NCI-H2081 treated with DMSO at 0.1 percent for 48 hours (cell line): Measurements from ENCODE around the gene SDC3.

Experiments used
- DNase-seq: peaks from one replicate; lab custom pipeline; 2025; lab: John Stamatoyannopoulos, UW

SDC3 gene

DNA sequence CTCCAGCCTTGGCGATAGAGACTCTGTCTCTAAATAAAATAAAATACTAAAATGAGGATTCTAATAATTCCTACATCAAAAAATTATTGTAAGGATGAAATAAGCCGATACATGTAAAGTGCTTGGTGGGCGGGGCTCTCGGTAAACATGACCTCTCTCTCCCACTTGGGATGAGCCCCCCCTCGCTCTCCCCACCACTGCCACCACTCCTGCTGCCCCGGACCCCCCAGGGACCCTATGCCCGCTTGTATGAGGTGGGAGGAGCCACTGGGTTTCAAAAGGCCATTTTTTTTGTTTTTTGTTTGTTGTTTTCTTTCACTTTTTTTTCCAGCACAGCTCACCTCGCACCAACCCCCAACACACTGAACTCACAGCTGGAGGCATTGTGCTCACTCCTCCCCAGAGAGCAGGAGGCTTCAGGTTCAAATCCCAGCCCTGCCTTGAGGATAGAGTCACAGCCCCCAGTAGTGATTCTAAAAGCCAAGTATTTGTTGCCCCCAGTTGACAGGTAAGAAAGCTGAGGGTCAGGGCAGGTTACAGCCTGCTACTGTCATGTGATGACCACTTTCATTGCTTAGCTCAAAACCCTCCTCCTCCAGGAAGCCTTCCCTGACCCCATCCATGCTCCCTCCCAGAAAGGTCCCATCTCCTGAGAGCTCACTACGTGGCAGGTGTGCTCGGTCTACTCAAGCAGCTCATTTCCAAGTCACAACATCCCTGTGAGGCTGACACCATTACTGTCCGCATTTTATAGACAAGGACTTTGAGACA is 4.2 kb downstream of the SDC3 start:
- no peak for DNase-seq

DNA sequence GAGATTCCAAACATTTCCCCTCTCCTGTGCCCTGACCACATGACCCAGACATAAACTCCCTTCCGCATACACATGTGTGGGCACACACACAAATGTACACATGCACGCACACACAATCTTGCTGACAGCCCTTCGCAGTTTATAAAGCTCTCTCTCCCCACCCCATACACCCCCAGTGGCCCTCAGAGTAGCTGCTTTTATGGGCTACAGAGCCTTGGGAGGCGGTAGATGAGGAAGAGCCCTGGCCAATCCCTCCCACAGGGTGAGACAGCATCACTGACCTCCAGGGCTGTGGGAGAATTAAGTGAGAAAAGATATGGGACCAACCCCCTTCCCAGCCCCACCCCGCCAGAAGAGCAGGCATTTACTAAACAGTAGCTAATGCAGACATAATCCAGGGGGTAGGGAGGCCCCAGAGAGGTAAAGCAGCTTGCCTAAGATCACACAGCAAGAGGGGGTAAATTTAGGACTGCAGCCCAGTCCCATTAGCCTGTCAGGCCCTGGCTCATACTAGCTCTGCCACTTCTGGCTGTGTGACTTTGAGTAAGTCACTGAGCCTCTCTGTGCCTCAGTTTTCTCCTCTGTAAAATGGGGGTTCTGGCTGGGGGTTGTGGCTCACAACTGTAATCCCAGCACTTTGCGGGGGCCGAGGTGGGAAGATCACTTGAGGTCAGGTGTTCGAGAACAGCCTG is 5.1 kb downstream of the SDC3 start:
- no peak for DNase-seq

DNA sequence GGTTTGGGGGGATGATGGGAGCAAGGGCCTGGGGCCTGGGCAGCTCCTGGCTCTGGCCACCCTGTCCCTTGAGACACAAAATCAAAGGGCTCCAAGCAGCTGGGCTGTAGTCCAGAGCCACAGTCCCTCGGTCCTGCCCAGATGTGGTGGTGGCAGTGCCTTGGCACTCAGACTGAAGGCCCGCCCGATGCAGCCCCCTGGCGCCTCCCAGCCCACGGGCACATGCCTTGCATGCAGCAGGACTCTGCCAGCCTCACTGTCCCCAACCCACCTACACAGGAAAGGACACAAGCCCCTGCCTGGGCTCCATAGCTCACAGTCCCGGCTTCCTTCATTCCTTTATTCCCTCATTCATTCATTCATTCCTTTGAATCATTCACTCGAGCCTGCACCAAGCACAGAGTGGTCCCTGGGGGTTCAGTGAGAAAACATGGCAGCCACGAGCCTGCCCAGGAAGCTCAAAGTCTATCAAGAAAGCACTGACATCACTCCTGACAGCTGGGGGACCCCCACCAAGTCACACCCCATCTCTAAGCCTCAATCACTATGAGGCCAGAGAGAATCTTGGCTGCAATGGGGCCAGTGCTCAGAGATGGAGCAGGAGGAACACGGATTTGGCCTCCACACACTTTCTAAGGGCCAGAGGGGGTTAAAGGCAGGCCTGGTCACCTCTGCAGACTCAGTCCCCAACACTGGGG is 5.8 kb downstream of the SDC3 start:
- DNase-seq, result no peak

DNA sequence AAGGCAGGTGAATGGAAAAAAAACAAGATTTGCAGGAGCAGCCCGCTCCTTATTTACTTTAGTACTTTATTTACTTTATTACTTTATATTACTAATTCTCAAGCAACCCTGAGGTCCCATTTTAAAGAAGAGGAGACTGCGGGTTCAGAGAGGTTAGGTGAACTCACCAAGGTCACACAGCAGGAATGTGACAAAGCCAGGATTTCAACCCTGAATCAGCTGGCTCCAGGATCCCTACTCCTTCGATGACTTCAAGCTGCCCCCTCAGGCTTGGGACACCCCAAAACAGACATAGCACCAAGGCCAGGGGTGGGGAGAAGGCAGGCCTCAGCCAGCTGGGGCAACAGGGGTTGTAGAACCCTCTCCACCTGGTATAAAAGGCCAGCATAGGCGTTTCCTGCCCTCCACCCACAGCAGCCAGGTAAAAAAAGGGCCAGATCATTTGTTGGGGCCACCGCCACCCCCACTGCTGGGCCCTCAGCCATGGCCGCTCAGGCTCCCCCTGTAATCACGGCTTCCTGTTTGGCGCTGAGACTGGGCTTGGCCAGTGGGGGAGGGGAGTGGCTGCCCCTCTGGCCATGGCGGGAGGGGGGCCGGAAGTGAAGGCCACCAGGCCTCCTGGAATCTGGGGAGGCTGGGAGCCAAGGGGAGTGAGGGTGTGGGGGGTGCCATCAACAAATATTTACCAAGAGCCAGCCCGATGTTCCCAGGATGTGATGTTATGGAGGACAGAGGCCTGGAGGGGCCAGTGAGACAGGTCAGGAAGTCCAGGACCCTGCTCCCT is 6.6 kb downstream of the SDC3 start:
- DNase-seq, result no peak

DNA sequence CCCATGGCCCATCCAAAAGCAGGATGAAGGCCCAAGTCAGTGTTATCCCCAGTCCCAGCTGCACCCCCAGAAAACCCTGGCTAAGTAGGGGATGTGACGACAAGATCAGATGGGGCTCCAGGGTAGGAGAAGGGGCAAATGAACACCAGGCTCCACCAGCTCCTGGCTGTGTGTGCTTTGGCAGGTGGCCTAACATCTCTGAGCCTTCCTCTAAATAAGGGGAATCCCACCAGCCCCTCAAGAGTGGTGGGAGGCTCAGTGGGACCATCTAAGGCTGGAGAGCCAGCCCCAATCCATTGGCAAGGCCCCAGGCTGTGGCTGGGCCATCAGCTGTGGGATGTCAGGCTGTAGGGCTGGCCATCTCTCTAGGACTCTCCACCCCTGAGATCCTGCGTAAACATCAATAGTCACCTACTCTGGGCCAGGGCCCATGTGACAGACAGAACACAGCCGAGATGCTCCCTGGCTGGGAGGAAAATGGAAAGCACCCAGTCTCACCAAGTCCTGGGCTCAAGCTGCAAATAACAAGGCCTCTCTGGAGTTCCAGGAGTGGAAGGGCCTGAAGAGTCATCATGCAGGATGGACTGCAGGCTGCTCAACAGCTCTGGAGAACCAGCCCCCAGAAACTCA is 7.5 kb downstream of the SDC3 start:
- no peak for DNase-seq

DNA sequence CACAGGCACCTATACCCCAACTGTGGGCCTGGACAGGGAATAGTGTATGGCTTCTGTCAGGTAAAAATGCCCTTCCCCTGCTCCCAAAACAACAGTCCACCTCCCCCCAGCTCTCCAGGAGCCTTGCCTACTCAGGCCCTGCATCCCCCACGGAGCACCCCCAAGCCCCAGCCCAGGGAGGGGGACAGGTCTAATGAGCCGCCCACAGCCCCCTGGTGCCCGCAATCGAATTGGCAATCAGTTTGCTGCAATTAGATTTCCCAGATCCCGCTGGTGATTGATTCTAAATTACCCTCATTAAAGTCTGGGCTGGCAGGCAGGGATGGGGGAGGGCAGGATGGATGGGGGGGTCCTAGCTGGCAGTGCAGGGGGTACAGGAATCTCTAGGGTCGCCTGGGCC is 8.1 kb downstream of the SDC3 start:
- DNase-seq, result no peak

DNA sequence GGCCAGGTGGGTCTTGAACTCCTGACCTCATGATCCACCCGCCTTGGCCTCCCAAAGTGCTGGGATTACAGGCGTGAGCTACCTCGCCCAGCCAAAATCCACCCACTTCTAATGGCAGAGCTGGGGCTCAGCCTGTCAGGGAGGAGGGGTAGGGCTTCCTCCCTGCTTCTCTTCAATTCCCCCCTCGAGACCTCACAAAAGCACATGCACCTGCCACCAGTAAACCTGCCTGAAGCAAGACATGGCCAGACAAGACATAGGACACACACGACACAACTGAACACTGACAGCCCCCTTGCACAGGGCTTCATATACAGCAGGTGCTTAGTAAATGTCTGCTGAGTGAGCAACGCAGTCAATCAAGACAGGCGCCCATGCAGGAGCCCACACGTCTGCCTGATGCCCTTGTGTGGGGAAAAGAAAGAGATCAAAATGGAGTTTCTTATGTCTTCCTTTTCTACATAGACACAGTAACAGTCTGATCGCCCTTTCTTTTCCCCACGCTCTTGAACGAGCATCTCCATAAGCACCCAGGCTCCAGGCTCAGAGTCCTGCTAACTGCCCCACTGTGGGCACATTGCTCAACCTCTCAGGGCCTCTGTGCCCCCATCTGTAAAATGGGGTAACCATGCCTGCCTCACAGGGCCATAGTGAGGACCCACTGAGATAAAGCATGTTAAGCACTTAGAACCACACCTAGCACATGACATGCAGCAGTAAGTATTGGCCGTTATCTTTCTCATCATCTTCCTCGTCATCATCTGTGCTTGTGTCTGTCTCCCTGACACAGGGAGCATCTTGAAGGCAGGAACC is 8.8 kb downstream of the SDC3 start:
- DNase-seq, result no peak

DNA sequence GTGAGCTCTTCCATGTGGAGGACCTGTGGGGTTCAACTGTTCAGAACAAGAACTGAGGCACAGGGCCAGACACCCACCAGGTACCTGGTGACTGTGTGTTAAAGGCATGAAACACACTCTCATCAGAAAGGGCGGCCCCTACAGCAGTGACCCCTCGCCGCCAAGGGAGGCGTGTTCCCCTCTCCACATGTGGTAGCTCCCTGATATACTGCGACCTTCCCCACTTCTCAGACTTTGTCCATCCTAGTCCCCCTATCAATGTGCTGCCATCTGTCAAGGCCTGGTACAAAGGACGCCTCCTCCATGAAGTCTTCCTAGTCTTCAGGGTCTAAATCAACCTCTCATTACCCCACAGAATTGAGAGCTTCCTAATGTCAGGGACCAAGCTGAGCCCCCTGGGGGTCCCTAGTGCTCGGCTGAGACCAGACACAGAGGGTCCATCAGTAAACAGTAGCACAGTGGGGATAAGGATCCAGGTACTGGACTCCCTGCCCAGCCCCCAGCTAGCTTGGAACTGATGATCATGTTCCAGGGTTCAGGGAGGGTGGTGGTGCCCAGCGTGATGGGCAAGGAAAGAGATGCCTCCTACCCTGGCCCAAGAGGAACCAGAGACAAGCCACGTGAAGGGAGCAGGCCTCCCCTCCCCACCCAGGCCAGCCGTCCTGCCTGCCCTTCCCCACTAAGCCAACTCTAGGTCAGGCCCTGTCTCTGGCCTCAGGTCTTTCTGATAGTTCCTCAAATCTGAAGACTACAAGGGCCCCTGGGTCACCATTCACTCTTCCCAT is 10.3 kb downstream of the SDC3 start:
- DNase-seq, result no peak

DNA sequence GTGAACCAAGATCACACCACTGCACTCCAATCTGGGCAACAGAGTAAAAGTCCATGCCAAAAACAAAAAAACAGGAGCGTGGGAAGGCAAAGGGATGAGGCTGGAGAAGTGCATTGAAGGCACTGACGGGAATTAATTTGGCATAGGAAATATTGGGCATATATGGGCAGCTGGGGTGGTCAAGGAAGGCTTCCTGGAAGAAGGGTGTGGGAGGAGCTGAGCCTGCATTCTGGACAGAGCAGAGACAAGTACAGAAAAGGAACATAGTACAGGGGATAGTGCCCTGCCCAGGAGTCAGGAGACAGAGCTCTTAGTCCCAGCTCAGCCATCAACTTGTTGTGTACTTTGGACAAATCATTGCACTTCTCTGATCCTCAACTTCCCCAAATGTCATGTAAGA is 11.7 kb downstream of the SDC3 start:
- DNase-seq, result no peak

DNA sequence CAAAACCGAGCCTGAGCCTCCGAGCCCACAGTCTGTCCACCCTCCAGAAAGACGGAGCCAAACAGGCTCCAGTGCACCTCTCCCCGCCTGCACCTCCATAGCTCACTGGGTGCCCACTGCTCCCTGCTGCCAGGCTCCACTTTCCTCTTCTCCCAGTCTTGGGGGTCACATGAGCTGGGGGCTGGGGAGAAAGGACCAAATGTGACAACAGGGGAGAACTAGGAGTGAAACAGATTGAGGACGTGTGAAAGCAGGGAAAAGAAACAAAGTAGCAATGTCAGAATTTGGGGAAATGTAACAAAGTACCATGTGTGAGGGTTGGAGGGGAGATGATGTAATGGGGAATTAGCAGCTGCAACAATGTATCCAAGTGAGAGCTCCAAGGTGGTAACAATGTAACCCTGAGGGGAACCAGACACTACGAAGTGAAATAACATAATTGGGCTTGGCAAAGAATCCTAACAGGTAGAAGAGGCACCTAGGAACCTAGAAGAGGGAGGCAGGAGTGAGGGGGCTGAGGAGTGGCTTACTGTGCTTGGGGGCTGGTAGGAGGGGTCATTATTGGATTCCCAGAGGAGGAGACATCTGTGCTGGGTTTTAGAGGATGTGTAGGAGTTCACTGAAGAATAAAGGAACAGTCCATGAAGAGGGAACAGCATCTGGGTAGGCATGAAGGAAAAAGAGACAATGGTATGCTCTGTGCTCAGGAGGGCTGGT is 12.5 kb downstream of the SDC3 start:
- DNase-seq, result no peak

DNA sequence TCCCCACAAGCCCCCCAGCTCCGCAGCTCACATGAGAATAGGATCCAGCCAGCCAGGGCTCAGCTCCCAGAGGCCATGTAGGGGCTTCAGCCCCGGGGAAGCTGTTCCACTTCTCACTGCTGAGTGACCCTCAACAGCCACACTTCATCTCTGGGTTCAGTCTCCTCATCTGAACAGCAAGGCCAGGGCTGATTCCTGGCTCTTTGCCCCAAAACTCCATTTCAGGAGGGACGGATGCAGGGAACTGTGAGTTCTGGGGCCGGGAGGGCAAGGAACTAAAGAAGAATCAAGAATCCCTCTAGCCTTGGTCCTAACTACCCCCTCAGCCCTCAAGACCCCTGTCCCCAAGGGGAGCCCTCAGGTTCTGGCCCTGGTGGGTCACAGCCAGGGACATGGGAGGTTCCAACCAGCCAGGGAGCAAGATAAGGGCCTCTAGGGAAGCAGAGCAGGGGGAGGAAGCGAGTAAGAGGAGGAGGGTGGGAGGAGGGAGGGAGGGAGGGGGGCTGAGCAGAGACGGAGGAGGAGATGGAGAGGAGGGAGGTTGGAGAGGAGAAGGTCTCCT is 13.1 kb downstream of the SDC3 start:
- no peak for DNase-seq

DNA sequence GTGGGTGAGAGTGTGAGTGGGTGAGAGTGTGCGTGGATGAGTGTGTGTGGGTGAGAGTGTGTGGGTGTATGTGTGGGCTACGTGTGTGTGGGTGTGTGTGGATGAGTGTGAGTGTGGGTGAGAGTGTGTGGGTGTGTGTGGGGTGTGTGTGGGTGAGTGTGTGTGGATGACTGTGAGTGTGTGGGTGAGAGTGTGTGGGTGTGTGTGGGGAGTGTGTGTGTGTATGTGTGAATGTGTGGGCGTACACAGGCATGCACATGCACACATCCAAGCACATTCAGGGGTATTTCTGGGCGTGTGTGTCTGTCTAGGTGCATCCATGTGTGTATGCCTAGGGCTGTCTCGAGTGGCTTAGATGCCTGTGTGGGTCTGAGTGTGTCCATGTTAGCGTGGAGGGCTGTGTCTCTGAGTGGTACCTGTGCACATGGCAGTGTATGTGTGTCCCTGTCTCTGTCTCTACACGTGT is 14.0 kb downstream of the SDC3 start:
- no peak for DNase-seq

DNA sequence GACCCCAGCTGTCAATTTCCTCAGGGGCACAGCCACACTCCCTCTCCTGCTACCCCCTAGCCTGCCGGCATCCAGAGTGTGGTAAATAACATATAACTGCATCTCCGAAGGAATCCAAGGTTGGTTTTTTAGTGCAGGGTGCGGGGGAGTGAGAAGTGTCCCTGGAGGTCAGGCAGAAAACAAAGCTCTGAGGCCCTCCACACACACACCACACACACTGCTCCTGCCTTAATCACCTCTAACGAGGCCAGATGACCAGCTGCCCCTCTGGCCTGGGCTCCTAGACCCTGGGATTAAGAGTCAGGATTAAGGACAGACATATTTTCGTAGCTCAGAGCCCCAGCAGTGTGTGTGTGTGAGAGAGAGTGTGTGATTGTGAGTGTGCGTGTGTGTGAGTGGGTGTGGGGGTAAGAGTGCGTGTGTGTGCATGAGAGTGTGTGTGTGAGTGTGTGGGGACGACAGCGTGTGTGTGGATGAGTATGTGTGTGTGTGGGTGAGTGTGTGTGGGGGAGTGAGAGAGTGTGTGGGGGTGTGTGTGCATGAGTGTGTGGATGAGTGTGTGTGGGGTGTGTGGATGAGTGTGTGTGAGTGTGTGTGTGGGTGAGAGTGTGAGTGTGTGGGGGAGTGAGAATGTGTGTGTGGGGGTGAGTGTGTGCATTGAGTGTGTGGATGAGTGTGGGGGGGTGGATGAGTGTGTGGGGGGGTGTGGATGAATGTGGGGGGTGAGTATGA is 14.6 kb downstream of the SDC3 start:
- no peak for DNase-seq

DNA sequence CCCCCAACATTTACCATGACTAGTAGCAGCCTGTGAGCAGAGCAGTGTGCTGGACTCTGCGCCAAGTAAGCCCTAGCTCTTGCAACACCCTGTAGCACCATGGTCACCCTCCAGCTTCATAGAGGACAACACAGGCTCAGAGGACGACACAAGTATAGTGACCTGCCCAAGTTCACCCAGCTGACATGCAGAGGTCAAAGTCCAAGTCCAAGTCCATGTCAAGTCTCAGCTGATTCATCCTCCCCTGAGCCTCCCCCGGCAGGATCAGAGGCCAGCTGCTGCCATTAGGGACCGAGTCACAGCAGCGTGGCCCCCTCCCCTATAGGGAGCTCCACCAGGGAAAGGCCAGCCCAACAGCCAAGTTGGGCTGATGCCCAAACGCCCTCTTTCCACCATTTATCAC is 15.9 kb downstream of the SDC3 start:
- DNase-seq, result no peak

DNA sequence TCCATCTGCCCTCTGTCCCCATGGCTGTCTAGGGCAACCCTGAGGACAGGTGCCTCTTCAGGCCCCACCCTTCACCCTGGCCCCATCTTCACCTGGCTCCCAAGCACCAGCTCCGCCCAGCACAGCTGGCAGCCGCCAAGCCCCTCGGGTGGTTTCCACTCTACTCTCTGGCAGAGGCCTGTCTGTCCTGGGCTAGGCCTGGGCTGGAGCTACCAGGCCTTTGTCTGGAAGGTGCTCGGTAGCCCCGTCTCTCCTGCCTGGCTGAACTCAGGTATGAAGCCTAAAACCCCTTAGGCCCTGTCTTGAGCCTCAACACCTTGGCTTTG is 17.4 kb downstream of the SDC3 start:
- no peak for DNase-seq

DNA sequence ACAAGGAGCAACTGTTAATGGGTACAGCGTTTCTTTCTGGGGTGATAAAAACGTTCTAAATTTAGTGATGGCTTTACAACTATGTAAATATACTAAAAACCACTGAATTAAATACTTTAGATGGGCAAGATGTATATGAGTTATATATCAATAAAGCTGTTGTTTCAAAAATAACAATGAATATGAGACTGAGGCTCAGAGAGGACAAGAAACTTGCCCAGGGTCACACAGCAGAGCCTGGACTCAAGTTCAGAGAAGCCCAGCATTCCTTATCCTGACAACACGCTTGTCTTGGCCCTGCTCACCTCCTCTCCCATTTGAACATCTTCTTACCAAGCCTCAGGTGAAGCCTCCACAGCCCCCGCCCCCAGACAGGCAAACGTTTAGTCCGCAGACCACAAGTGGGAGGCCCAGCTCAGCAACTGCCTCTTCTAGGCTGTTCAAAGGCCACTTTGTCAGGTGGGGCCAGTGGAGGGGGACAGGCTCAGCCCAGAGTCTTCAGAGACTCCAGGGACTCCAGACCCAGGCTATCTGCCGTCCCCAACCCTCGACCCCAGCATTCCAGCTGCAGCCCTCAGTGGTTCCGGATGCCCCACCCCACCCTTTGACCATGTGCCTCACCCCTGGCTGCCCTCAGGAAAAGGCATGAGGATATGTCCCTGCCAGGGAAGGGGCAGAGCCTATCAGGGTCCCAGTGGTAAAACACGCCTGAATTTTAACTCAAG is 17.9 kb downstream of the SDC3 start:
- no peak for DNase-seq

DNA sequence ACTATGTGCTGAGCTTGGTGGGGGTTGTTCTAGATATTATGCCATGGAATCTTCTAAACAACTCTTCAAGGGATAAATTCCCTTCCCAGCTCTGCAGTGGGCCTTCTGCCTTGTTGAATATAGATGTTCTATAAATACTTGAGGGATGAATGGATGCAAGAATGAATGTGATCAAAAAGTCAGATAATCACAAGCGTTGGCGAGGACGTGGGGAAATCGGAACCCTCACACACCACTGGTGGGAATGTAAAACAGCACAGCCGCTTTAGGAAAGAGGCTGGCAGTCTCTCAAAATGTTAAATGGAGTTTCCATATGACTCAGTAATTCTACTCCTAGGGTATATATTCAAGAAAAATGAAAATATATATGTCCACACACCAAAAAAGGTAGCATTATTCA is 19.0 kb downstream of the SDC3 start:
- no peak for DNase-seq

DNA sequence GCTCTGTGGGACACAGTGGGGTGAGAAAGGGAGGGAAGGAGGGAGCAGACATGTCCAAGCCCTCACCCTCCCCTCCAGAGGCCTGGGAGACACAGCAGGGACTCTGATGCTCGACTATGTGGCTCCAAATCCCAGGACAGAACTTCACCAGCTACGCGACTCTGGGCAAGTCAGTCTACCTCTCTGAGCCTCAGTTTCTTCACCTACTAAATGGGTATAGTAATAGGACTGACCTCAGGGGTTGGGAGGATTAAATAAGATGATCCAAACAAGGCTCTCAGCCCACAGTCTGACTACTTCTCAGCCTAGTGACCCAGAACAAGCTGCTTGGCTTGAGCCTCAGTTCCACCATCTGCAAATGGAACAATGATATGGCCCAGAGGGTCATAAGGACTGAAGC is 19.6 kb downstream of the SDC3 start:
- DNase-seq, result no peak
